ENCODE results near the gene ADAM10. TPM values are rescaled to one million over a fixed set of nuclear protein-coding genes. Genes with fewer than 3 reads are reported as not detected.

Gene ADAM10
- total RNA-seq, 1 experiment from 2014 or later: 159 TPM

DNA sequence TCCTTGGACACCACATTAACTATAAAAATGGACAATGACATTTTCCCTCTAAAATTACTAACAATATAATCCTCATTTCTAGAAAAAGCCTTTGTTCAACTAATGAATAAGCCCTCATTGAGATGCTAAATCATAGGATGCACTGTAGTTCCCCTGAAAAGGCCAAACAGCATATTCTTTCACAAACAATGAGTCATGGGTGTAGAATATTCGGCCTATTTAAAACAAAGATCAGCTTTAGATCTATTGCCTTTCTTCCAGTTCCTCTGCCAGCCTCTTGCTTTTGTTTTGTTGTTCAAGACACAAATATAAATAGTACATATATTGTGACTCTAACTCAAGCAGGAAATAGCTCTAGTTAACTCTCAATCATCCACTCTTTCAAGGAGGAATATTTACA is 82.5 kb downstream of the ADAM10 start:
- H3T11ph ChIP-seq (ENCODE audit: low read length): no peak overlapping the region
- no peak overlapping the region for H3K9ac ChIP-seq (ENCODE audit: extremely low read depth, insufficient read length, low read length)
- no peak overlapping the region for H3K14ac ChIP-seq (ENCODE audit: insufficient read depth, low read length)
- no peak overlapping the region for H3K56ac ChIP-seq (ENCODE audit: insufficient read length, low read depth, low read length)
- H3K4me2 ChIP-seq (ENCODE audit: insufficient read depth, insufficient read length, low read length): peak overlapping the region; percentile 2
- TF ChIP-seq CTCF (conservative IDR thresholded peaks at IDR 0.05): no peak
- Mint-ChIP-seq H3K4me1 (peaks cover 40 to 44% of the 10 kb centered on the region in 2 experiments), H3K27me3 (ENCODE audit: low read depth) (no peaks in the 10 kb centered on the region), H3K27ac (peak overlapping the region; percentile 16 to 89 (median 35); a peak in 6 of 7 replicates), H3K4me3 (no peak overlapping the region), H3K9me3 (no peaks in the 10 kb centered on the region), H3K36me3 (ENCODE audit: insufficient read depth in 1 of 3, low read depth in 3 of 3) (peaks cover 8 to 13% (median 11%) of the 10 kb centered on the region in 3 experiments; a peak in 6 of 7 replicates)
- peaks cover 7% of the 10 kb centered on the region; the same call in 1 of the 2 replicates for H3K4me1 ChIP-seq (ENCODE audit: insufficient read depth, low read length)
- H4K20me1 ChIP-seq (ENCODE audit: control insufficient read depth, insufficient read depth, insufficient read length): no peaks in the 10 kb centered on the region
- no peak overlapping the region for H2BK15ac ChIP-seq (ENCODE audit: low read depth, low read length)
- H3K9me3 ChIP-seq (ENCODE audit: control insufficient read depth, low read depth, low read length): no peaks in the 10 kb centered on the region
- no peak overlapping the region for H2BK20ac ChIP-seq (ENCODE audit: low read depth, low read length, poor library complexity, severe bottlenecking)
- H3K79me2 ChIP-seq (ENCODE audit: insufficient read depth, low read length): no peaks in the 10 kb centered on the region
- H4K91ac ChIP-seq (ENCODE audit: insufficient read length, low read depth, low read length): no peak overlapping the region
- H2BK5ac ChIP-seq (ENCODE audit: insufficient read length, low read length): no peak overlapping the region
- no peak overlapping the region for H2AK5ac ChIP-seq (ENCODE audit: insufficient read length, low read length)
- no peak overlapping the region for H3K23ac ChIP-seq (ENCODE audit: insufficient read length, low read depth, low read length)
- no peak overlapping the region for H3K18ac ChIP-seq (ENCODE audit: insufficient read length, low read depth, low read length)
- no peak overlapping the region for H2BK12ac ChIP-seq (ENCODE audit: insufficient read length, low read depth, low read length)
- H3K27me3 ChIP-seq (ENCODE audit: insufficient read depth, low read length): no peaks in the 10 kb centered on the region
- no peak overlapping the region for H4K8ac ChIP-seq (replicated peaks; ENCODE audit: insufficient read length, low read depth, low read length)
- peak overlapping the region; percentile 39 for H3K27ac ChIP-seq (ENCODE audit: insufficient read length, low read depth, low read length)
- H3K23me2 ChIP-seq (ENCODE audit: insufficient read length, low read depth, low read length, poor library complexity, severe bottlenecking): no peaks in the 10 kb centered on the region
- no peak overlapping the region for H2BK120ac ChIP-seq (ENCODE audit: low read depth, low read length, poor library complexity, severe bottlenecking)
- H3K79me1 ChIP-seq (ENCODE audit: insufficient read depth, low read depth, low read length, poor library complexity, severe bottlenecking): no peaks in the 10 kb centered on the region
- DNase-seq: no peak
- H4K5ac ChIP-seq (ENCODE audit: insufficient read length, low read depth, low read length): no peak overlapping the region
- no CpG with 5 or more reads among the region's 1 CpG for WGBS (ENCODE audit: extremely low coverage, insufficient read length, low lambda C conversion rate)
- no peak overlapping the region for H2AFZ ChIP-seq (ENCODE audit: low read length)
- H3K4ac ChIP-seq (ENCODE audit: low read depth, low read length): no peak overlapping the region

All from H9 (cell line).